H9 (cell line): ENCODE measurements around the gene AKR1E2. TPM values are rescaled to one million over a fixed set of nuclear protein-coding genes. Genes with fewer than 3 reads are reported as not detected.

ENCODE experiments used
- DNase-seq: peaks from one replicate; pipeline ENCODE4 v3.0.0-alpha.2; 2017
- H2AFZ ChIP-seq: one replicate; pipeline ENCODE4 v1.6.1; 2013; ENCODE audit warnings: mild to moderate bottlenecking, low read length, control low read depth, moderate library complexity
- H2AK5ac ChIP-seq: 2 replicates; pipeline ENCODE4 v1.6.1; 2013; ENCODE audit warnings: low read length, control low read depth, mixed read lengths; ENCODE audit not compliant: insufficient read length
- H2BK120ac ChIP-seq: one replicate; pipeline ENCODE4 v1.6.1; 2013; ENCODE audit warnings: low read depth, mild to moderate bottlenecking, low read length, control low read depth, inconsistent platforms; ENCODE audit not compliant: poor library complexity, severe bottlenecking
- H2BK12ac ChIP-seq: 2 replicates; pipeline ENCODE4 v1.6.1; 2013; ENCODE audit warnings: low read length, control low read depth, mixed read lengths, low read depth; ENCODE audit not compliant: insufficient read length
- H2BK15ac ChIP-seq: 2 replicates; pipeline ENCODE4 v1.6.1; 2013; ENCODE audit warnings: low read depth, low read length, control low read depth
- H2BK20ac ChIP-seq: one replicate; pipeline ENCODE4 v1.6.1; 2013; ENCODE audit warnings: low read depth, mild to moderate bottlenecking, low read length, control low read depth, inconsistent platforms; ENCODE audit not compliant: poor library complexity, severe bottlenecking
- H2BK5ac ChIP-seq: 2 replicates; pipeline ENCODE4 v1.6.1; 2013; ENCODE audit warnings: low read length, control low read depth, mixed read lengths; ENCODE audit not compliant: insufficient read length
- H3K14ac ChIP-seq: 2 replicates; pipeline ENCODE4 v1.6.1; 2013; ENCODE audit warnings: low read length, control low read depth; ENCODE audit not compliant: insufficient read depth
- H3K18ac ChIP-seq: 2 replicates; pipeline ENCODE4 v1.6.1; 2013; ENCODE audit warnings: low read depth, mild to moderate bottlenecking, mixed read lengths, low read length, control low read depth; ENCODE audit not compliant: insufficient read length
- H3K23ac ChIP-seq: 2 replicates; pipeline ENCODE4 v1.6.1; 2013; ENCODE audit warnings: low read length, control low read depth, mixed read lengths, low read depth; ENCODE audit not compliant: insufficient read length
- H3K23me2 ChIP-seq: 2 replicates; pipeline ENCODE4 v1.6.1; 2013; ENCODE audit warnings: low read depth, mild to moderate bottlenecking, mixed read lengths, low read length, control low read depth; ENCODE audit not compliant: insufficient read length, poor library complexity, severe bottlenecking
- H3K27ac ChIP-seq: 2 replicates; pipeline ENCODE4 v1.5.1; 2013; ENCODE audit warnings: low read length, control low read depth, mixed read lengths, low read depth; ENCODE audit not compliant: insufficient read length
- H3K27me3 ChIP-seq: 2 replicates; pipeline ENCODE4 v1.6.1; 2013; ENCODE audit warnings: low read length, control low read depth, inconsistent platforms; ENCODE audit not compliant: insufficient read depth
- H3K4ac ChIP-seq: 2 replicates; pipeline ENCODE4 v1.6.1; 2013; ENCODE audit warnings: low read depth, mild to moderate bottlenecking, control low read depth, inconsistent platforms, low read length, moderate library complexity
- H3K4me1 ChIP-seq: 2 replicates; pipeline ENCODE4 v1.6.1; 2013; ENCODE audit warnings: low read length, control low read depth, inconsistent platforms; ENCODE audit not compliant: insufficient read depth
- H3K4me2 ChIP-seq: 2 replicates; pipeline ENCODE4 v1.6.1; 2013; ENCODE audit warnings: low read length, control low read depth, mixed read lengths; ENCODE audit not compliant: insufficient read length, insufficient read depth
- H3K56ac ChIP-seq: 2 replicates; pipeline ENCODE4 v1.6.1; 2013; ENCODE audit warnings: low read depth, mild to moderate bottlenecking, mixed read lengths, low read length, control low read depth; ENCODE audit not compliant: insufficient read length
- H3K79me1 ChIP-seq: 2 replicates; pipeline ENCODE4 v1.6.1; 2013; ENCODE audit warnings: low read depth, mild to moderate bottlenecking, moderate library complexity, low read length, control low read depth, inconsistent platforms; ENCODE audit not compliant: insufficient read depth, poor library complexity, severe bottlenecking
- H3K79me2 ChIP-seq: 2 replicates; pipeline ENCODE4 v1.6.1; 2013; ENCODE audit warnings: low read length, control low read depth, inconsistent platforms; ENCODE audit not compliant: insufficient read depth
- H3K9ac ChIP-seq: 2 replicates; pipeline ENCODE4 v1.6.1; 2013; ENCODE audit warnings: low read length, control low read depth, mixed read lengths; ENCODE audit not compliant: insufficient read length; ENCODE audit errors: extremely low read depth
- H3K9me3 ChIP-seq: one replicate; pipeline ENCODE4 v1.6.1; 2013; ENCODE audit warnings: low read depth, low read length, inconsistent platforms; ENCODE audit not compliant: control insufficient read depth
- H3T11ph ChIP-seq: one replicate; pipeline ENCODE4 v1.6.1; 2013; ENCODE audit warnings: mild to moderate bottlenecking, low read length, control low read depth, inconsistent platforms
- H4K20me1 ChIP-seq: one replicate; pipeline ENCODE4 v1.6.1; 2013; ENCODE audit not compliant: control insufficient read depth, insufficient read length, insufficient read depth
- H4K5ac ChIP-seq: 2 replicates; pipeline ENCODE4 v1.6.1; 2013; ENCODE audit warnings: low read depth, mild to moderate bottlenecking, mixed read lengths, low read length, control low read depth; ENCODE audit not compliant: insufficient read length
- H4K8ac ChIP-seq: replicated peaks from 2 replicates; pipeline ENCODE4 v1.6.1; 2013; ENCODE audit warnings: low read length, control low read depth, mixed read lengths, low read depth; ENCODE audit not compliant: insufficient read length
- H4K91ac ChIP-seq: 2 replicates; pipeline ENCODE4 v1.6.1; 2013; ENCODE audit warnings: low read depth, mild to moderate bottlenecking, moderate library complexity, mixed read lengths, low read length, control low read depth; ENCODE audit not compliant: insufficient read length
- H3K27ac Mint-ChIP-seq, 3 experiments: 2 replicates in 2 of 3; 3 replicates in 1 of 3; pipeline ENCODE4 v1.8.0; 2020 to 2021; ENCODE audit warnings: mixed read lengths in 3 of 3, mild to moderate bottlenecking in 1 of 3, moderate library complexity in 1 of 3
- H3K27me3 Mint-ChIP-seq: 2 replicates; pipeline ENCODE4 v1.8.0; 2021; ENCODE audit warnings: low read depth, mild to moderate bottlenecking, moderate library complexity, mixed read lengths
- H3K36me3 Mint-ChIP-seq, 3 experiments: 2 replicates in 2 of 3; 3 replicates in 1 of 3; pipeline ENCODE4 v1.8.0; 2020 to 2021; ENCODE audit warnings: low read depth in 3 of 3, mixed read lengths in 3 of 3; ENCODE audit not compliant: insufficient read depth in 1 of 3
- H3K4me1 Mint-ChIP-seq, 2 experiments: 2 replicates each; pipeline ENCODE4 v1.8.0; 2020; ENCODE audit warnings: mixed read lengths in 2 of 2
- H3K4me3 Mint-ChIP-seq, 2 experiments: 2 replicates in 1 of 2; 3 replicates in 1 of 2; pipeline ENCODE4 v1.8.0; 2020 to 2021; ENCODE audit warnings: mild to moderate bottlenecking in 2 of 2, mixed read lengths in 2 of 2, moderate library complexity in 1 of 2
- H3K9me3 Mint-ChIP-seq, 2 experiments: 2 replicates in 1 of 2; 3 replicates in 1 of 2; pipeline ENCODE4 v1.8.0; 2020; ENCODE audit warnings: mild to moderate bottlenecking in 2 of 2, mixed read lengths in 2 of 2, moderate library complexity in 1 of 2
- WGBS: extraction: QIAGEN DNeasy Blood & Tissue Kit; methylation state at CpG from one replicate; pipeline ENCODE4 v1.1.7; 2013; ENCODE audit warnings: missing lambda C conversion rate, low lambda C conversion rate, mixed read lengths; ENCODE audit not compliant: insufficient read length; ENCODE audit errors: extremely low coverage; 5-methylcytosine and 5-hydroxymethylcytosine counted together
- total RNA-seq: library from RNA; stranded (reverse); gene quantifications from 2 replicates; pipeline ENCODE4 v1.2.1, GENCODE V29; 2021
- TF ChIP-seq, protein P1 (sequence below): fragments of 200-600 bp; sonication (generic); conservative IDR thresholded peaks from 3 replicates; pipeline ENCODE4 v1.8.0; 2021; ENCODE audit warnings: antibody characterized with exemption, mild to moderate bottlenecking

AKR1E2 gene
- total RNA-seq, 1 experiment from 2014 or later: 2.2 TPM

DNA sequence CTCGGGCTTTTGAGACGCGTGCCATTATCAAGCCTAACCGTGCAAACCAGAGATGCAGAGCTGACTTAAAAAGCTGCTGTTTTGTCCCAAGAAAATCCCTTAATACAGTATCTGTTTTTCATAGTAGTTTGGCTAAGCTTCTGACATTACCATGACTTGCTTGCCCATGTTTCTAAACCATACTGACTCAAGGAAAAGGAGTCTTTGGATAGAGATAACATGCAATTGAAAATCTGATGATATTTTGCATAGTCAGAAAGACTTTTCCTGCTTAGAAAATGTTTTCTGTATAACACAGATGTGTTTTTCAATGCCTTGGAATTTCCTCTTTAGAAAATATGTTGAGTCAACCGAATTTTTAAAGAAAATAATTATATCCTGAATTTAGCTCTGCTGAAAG, 21.5 kb upstream of the AKR1E2 start:
- Histone ChIP-seq H3K9ac (no peak overlapping the region), H4K20me1 (no peaks in the 10 kb centered on the region)

More for the DNA sequence above, 21.5 kb upstream of the AKR1E2 start:
- no peaks in the 10 kb centered on the region for H3K27me3 Mint-ChIP-seq
- Histone ChIP-seq H2BK120ac (no peak overlapping the region), H3K4ac (no peak overlapping the region), H3K56ac (no peak overlapping the region), H3K23ac (no peak overlapping the region), H3K14ac (no peak overlapping the region), H3K79me2 (no peaks in the 10 kb centered on the region), H2BK12ac (no peak overlapping the region), H2AK5ac (no peak overlapping the region), H3K18ac (no peak overlapping the region), H3T11ph (no peak overlapping the region), H3K4me1 (no peaks in the 10 kb centered on the region), H3K79me1 (no peaks in the 10 kb centered on the region), H3K27ac (no peak overlapping the region), H3K4me2 (no peak overlapping the region), H2BK20ac (no peak overlapping the region), H3K9me3 (no peaks in the 10 kb centered on the region), H3K23me2 (no peaks in the 10 kb centered on the region), H4K5ac (no peak overlapping the region), H2AFZ (no peak overlapping the region), H3K27me3 (no peaks in the 10 kb centered on the region), H4K8ac (no peak overlapping the region), H4K91ac (no peak overlapping the region), H2BK5ac (no peak overlapping the region), H2BK15ac (no peak overlapping the region)
- TF ChIP-seq, protein P1, sequence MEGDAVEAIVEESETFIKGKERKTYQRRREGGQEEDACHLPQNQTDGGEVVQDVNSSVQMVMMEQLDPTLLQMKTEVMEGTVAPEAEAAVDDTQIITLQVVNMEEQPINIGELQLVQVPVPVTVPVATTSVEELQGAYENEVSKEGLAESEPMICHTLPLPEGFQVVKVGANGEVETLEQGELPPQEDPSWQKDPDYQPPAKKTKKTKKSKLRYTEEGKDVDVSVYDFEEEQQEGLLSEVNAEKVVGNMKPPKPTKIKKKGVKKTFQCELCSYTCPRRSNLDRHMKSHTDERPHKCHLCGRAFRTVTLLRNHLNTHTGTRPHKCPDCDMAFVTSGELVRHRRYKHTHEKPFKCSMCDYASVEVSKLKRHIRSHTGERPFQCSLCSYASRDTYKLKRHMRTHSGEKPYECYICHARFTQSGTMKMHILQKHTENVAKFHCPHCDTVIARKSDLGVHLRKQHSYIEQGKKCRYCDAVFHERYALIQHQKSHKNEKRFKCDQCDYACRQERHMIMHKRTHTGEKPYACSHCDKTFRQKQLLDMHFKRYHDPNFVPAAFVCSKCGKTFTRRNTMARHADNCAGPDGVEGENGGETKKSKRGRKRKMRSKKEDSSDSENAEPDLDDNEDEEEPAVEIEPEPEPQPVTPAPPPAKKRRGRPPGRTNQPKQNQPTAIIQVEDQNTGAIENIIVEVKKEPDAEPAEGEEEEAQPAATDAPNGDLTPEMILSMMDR: no peak
- peaks cover 0 to 2% (median 0%) of the 10 kb centered on the region in 3 experiments; a peak in 1 of 7 replicates for H3K36me3 Mint-ChIP-seq
- H3K9me3 Mint-ChIP-seq: peaks cover 1 to 15% of the 10 kb centered on the region in 2 experiments; a peak in 3 of 5 replicates
- H3K4me3 Mint-ChIP-seq: no peak overlapping the region
- H3K4me1 Mint-ChIP-seq: peaks cover 0 to 6% of the 10 kb centered on the region in 2 experiments; a peak in 2 of 4 replicates
- no peak for DNase-seq
- no peak overlapping the region for H3K27ac Mint-ChIP-seq
- no CpG with 5 or more reads among the region's 5 CpGs for WGBS
